ENCODE measurements around the gene ALKBH6. TPM values are rescaled to one million over a fixed set of nuclear protein-coding genes. Genes with fewer than 3 reads are reported as not detected.

Gene ALKBH6
- total and polyA plus RNA-seq, 2 of the 13 experiments (the other 11 are each of a cell fraction or from before 2014, with no cell fraction given), result 13.7 to 18.1 TPM

- intact Hi-C loops (cut with micrococcal nuclease; ENCODE audit: unreplicated experiment), result loop anchor here (1.0 to 2.0 kb wide), 2 partner anchors 60 to 110 kb away; no protein-coding TSS in a partner anchor
- FAIRE-seq, result peak; percentile 70
- no peaks in the 10 kb centered on the region; a peak in 1 of 5 replicates for H3K27me3 ChIP-seq (ENCODE audit: control insufficient read depth in 1 of 2, insufficient read depth in 2 of 2, low read length in 2 of 2)
- H3K9ac ChIP-seq (ENCODE audit: insufficient read depth, low read depth, low read length), result no peak overlapping the region
- no TSS peak for BruUV-seq (replicated peaks)
- no peak overlapping the region for H3K4me2 ChIP-seq (ENCODE audit: low read depth, low read length)
- H3K9me3 ChIP-seq (ENCODE audit: low read length), result no peaks in the 10 kb centered on the region
- ChIA-PET CTCF (ENCODE audit: low intra/inter-chr PET ratio, low total read pairs) (interaction anchor here (2.0 kb wide), 1 partner anchor 110 kb away, joined by 15 read pairs; no protein-coding TSS in a partner anchor), POLR2A (interaction anchor here (0.8 to 1.2 kb wide), 2 partner anchors 54 to 67 kb away, joined by 3 read pairs; partner anchors contain the start of genes POLR2I and TBCB)
- H3K27ac ChIP-seq (ENCODE audit: extremely low read length, insufficient read depth, low read length), result peak overlapping the region; percentile 88
- H4K20me1 ChIP-seq (ENCODE audit: insufficient read depth, low read length), result no peaks in the 10 kb centered on the region
- WGBS (ENCODE audit: low lambda C conversion rate), result 93% methylated on average over 3 of the region's 4 CpGs
- H3K4me1 ChIP-seq (ENCODE audit: insufficient read depth, low read length), result peaks cover 56% of the 10 kb centered on the region
- no peak overlapping the region for H2AFZ ChIP-seq (ENCODE audit: low read length)
- peaks cover 5 to 32% of the 10 kb centered on the region in 2 experiments; a peak in 4 of 5 replicates for H3K36me3 ChIP-seq (replicated peaks in 1 of 2; ENCODE audit: control insufficient read depth in 1 of 2, insufficient read depth in 2 of 2, low read length in 2 of 2)
- peak; percentile 73 for ATAC-seq
- no peak for DNase-seq (ENCODE audit: low spot score)
- H3K4me3 ChIP-seq (replicated peaks in 1 of 3; ENCODE audit: insufficient read depth in 1 of 3, low read depth in 2 of 3, low read length in 3 of 3), result no peak overlapping the region
- H3K79me2 ChIP-seq (ENCODE audit: insufficient read depth, low read length), result peaks cover 17% of the 10 kb centered on the region
- in situ Hi-C loops (cut with HindIII; ENCODE audit: extremely low pct_ligation_motif_present, low pct_unique_long_range_greater_than_20kb), result no loop called here
- TF ChIP-seq RBM22 (optimal IDR thresholded peaks at IDR 0.05; ENCODE audit: low read length), result no peak
- no peak for TF ChIP-seq ZFP36L2 (CRISPR knock-in tag; IDR thresholded peaks at IDR 0.05)
- peak; percentile 83 for TF ChIP-seq STAG1 (CRISPR knock-in tag; IDR thresholded peaks at IDR 0.05)
- TF ChIP-seq ZNF501 (CRISPR knock-in tag; IDR thresholded peaks at IDR 0.05), result no peak
- no peak for TF ChIP-seq MATR3 (CRISPR knock-in tag; IDR thresholded peaks at IDR 0.05)
- no peak for TF ChIP-seq RBFOX2 (IDR thresholded peaks at IDR 0.05; ENCODE audit: low read depth, low read length)
- TF ChIP-seq ZNF101 (CRISPR knock-in tag; IDR thresholded peaks at IDR 0.05; ENCODE audit: borderline replicate concordance, low read depth), result no peak
- TF ChIP-seq LRRFIP1 (CRISPR knock-in tag; conservative IDR thresholded peaks at IDR 0.05), result no peak
- TF ChIP-seq TEAD3 (CRISPR knock-in tag; optimal IDR thresholded peaks at IDR 0.05; ENCODE audit: borderline replicate concordance), result peak; percentile 89
- TF ChIP-seq NCOA1 (CRISPR knock-in tag; IDR thresholded peaks at IDR 0.05), result no peak
- no peak for TF ChIP-seq ZNF460 (CRISPR knock-in tag; IDR thresholded peaks at IDR 0.05; ENCODE audit: borderline replicate concordance)
- no peak for TF ChIP-seq NR2F1 (CRISPR knock-in tag; IDR thresholded peaks at IDR 0.05)
- TF ChIP-seq ZNF589 (CRISPR knock-in tag; conservative IDR thresholded peaks at IDR 0.05), result no peak
- no peak for TF ChIP-seq ZBTB25 (CRISPR knock-in tag; IDR thresholded peaks at IDR 0.05)
- TF ChIP-seq FIP1L1 (IDR thresholded peaks at IDR 0.05; ENCODE audit: borderline replicate concordance, insufficient read depth, low read depth, low read length), result no peak
- TF ChIP-seq MAZ (IDR thresholded peaks at IDR 0.05; ENCODE audit: borderline replicate concordance, low read depth, low read length), result no peak
- TF ChIP-seq MAZ (CRISPR knock-in tag; IDR thresholded peaks at IDR 0.05; ENCODE audit: low read depth), result no peak
- no peak for TF ChIP-seq ZSCAN30 (CRISPR knock-in tag; IDR thresholded peaks at IDR 0.05)
- TF ChIP-seq CTCF (CRISPR knock-in tag; IDR thresholded peaks at IDR 0.05), result peak; percentile 86
Measured at GRCh38 chr19:36060430-36060829, 46.4 kb upstream of the ALKBH6 start.

All from HepG2 (cell line).